Measurements from ENCODE around the gene FBXL17. TPM values are rescaled to one million over a fixed set of nuclear protein-coding genes. Genes with fewer than 3 reads are reported as not detected.

Gene FBXL17
- total and polyA plus RNA-seq, 12 donors: 5.9 to 47.4 (median 41.1) TPM

GRCh38 chr5:108360280-108360679 is 21.6 kb downstream of the FBXL17 start:
- no peaks in the 10 kb centered on the region for H3K27me3 ChIP-seq
- H3K36me3 ChIP-seq: peaks cover 0 to 35% (median 6%) of the 10 kb centered on the region in 9 donors
- intact Hi-C loops (cut with DNase I): no loop called here
- H3K27ac ChIP-seq: no peak overlapping the region
- H3K9me3 ChIP-seq: no peaks in the 10 kb centered on the region
- 96 to 98% methylated on average over 4 of the region's 4 CpGs for WGBS, 2 donors
- DNase-seq: no peak
- H3K4me3 ChIP-seq: no peak overlapping the region
- no peak for TF ChIP-seq CTCF (IDR thresholded peaks at IDR 0.05)
- no peak for ATAC-seq
- peaks cover 0 to 9% (median 0%) of the 10 kb centered on the region in 9 donors for H3K4me1 ChIP-seq

GRCh38 chr5:108356286-108356685 is 25.6 kb downstream of the FBXL17 start:
- peaks cover 0 to 12% (median 0%) of the 10 kb centered on the region in 9 donors for H3K36me3 ChIP-seq
- no peak overlapping the region for H3K27ac ChIP-seq
- no peak overlapping the region for H3K4me3 ChIP-seq
- TF ChIP-seq CTCF (IDR thresholded peaks at IDR 0.05): no peak
- peak in 2 of 8 donors; percentile 27 to 61 for ATAC-seq
- intact Hi-C loops (cut with DNase I): no loop called here
- H3K27me3 ChIP-seq: no peaks in the 10 kb centered on the region
- no peaks in the 10 kb centered on the region for H3K4me1 ChIP-seq
- DNase-seq: no peak
- H3K9me3 ChIP-seq: no peaks in the 10 kb centered on the region
- 92 to 95% methylated on average over 1 of the region's 1 CpG for WGBS, 2 donors

DNA sequence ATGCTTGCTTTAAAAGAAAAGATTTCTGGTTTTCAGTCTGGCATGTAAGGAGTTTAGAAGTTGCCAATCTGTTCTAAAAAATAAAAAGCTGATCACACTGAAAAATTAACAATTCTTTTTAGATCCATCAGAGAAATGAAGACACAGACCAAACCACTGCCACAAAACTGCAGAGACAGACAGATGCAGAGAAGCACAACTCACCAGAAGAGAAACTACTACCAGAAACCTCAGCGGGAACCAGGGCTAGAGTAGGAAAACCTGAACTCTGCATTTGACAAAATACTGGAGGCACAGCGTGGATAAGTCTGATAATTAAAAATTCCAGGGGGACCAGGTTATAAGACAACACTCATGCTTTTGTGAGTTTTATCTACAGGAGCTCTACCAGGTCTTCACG is 28.8 kb downstream of the FBXL17 start:
- DNase-seq: no peak
- 95 to 97% methylated on average over 3 of the region's 3 CpGs for WGBS, 2 donors
- intact Hi-C loops (cut with DNase I): no loop called here
- no peak overlapping the region for H3K27ac ChIP-seq
- no peak for ATAC-seq
- no peaks in the 10 kb centered on the region for H3K27me3 ChIP-seq
- no peaks in the 10 kb centered on the region for H3K4me1 ChIP-seq
- TF ChIP-seq CTCF (IDR thresholded peaks at IDR 0.05): no peak
- no peaks in the 10 kb centered on the region for H3K9me3 ChIP-seq
- H3K36me3 ChIP-seq: peaks cover 0 to 4% (median 0%) of the 10 kb centered on the region in 9 donors
- H3K4me3 ChIP-seq: no peak overlapping the region

- H3K4me1 ChIP-seq: peaks cover 0 to 18% (median 0%) of the 10 kb centered on the region in 9 donors
- TF ChIP-seq CTCF (IDR thresholded peaks at IDR 0.05): peak in 7 of 9 donors; percentile 18 to 62 (median 52)
- no peak for ATAC-seq
- DNase-seq: no peak
- no peak overlapping the region for H3K4me3 ChIP-seq
- no peaks in the 10 kb centered on the region for H3K9me3 ChIP-seq
- intact Hi-C loops (cut with DNase I): loop anchor here in 5 of 10 donors (1.0 to 10.0 kb wide), 5 partner anchors 83 to 201 kb away; no protein-coding TSS in a partner anchor
- H3K27ac ChIP-seq: no peak overlapping the region
- 85 to 87% methylated on average over 2 of the region's 2 CpGs for WGBS, 2 donors
- H3K27me3 ChIP-seq: no peaks in the 10 kb centered on the region
- H3K36me3 ChIP-seq: peaks cover 0 to 28% (median 0%) of the 10 kb centered on the region in 9 donors
Measured at GRCh38 chr5:108345541-108346171, 36.2 kb downstream of the FBXL17 start.

All from heart right ventricle (tissue), 16 donors.